B cell (primary cell): ENCODE measurements around the gene POLD2.

ENCODE experiments used
- CTCF ChIP-seq: fragments of 200-600 bp; IDR thresholded peaks from one replicate; pipeline ENCODE4 v1.8.0; 2022; ENCODE audit warnings: antibody characterized with exemption, mild to moderate bottlenecking
- EZH2 ChIP-seq: IDR thresholded peaks from 2 replicates; pipeline ENCODE4 v1.6.1; 2012; ENCODE audit warnings: borderline replicate concordance, low read depth, mild to moderate bottlenecking, moderate library complexity, low read length; ENCODE audit not compliant: insufficient read depth, poor library complexity, severe bottlenecking

GRCh38 chr7:44080686-44081265, 42.6 kb downstream of the POLD2 start:
- TF ChIP-seq CTCF, result no peak
- TF ChIP-seq EZH2, result no peak
